Measurements from ENCODE around the gene GFOD1. TPM values are rescaled to one million over a fixed set of nuclear protein-coding genes. Genes with fewer than 3 reads are reported as not detected.

GFOD1 gene
- total RNA-seq, 1 donor from 2014 or later = 0.81 TPM

DNA sequence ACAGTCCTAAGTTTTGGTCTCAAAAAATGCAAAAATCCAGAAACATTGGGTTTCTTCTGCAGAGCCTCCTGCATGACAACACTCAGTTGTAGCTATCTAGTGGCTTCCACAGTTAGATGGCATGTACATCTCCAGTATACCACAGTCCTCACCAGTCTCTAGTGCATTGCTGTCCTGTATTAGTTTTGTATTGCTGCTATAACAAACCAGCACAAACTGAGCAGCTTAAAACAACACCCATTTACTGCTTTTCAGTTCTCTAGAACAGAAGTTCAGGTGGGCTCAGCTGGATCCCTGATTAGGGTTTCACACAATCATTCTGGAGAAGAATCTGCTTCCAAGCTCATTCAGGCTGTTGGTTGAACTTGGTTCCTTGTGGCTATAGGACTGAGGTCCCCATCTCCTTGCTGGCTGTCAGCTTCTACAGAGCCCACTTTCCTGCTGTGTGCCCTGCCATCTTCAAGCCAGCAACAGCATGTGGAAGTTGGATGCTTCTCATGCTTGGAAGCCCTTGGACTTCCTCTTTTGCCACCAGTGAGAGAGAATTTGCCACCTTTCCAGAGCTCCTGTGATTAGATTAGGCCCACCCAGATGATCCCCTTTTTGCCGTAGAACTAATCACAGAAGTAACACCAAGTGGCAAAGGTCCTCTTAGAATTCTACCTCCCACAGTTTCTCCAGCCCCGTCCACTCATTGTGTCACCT lies 110.2 kb downstream of the GFOD1 start:
- H3K4me3 Mint-ChIP-seq (ENCODE audit: low read depth) = no peak overlapping the region
- peaks cover 23% of the 10 kb centered on the region for H3K4me1 Mint-ChIP-seq (ENCODE audit: low read depth)
- no peaks in the 10 kb centered on the region for H3K36me3 Mint-ChIP-seq (ENCODE audit: insufficient read depth)
- no peak overlapping the region for H3K27ac Mint-ChIP-seq
- H3K27me3 Mint-ChIP-seq = peaks cover 10% of the 10 kb centered on the region
- H3K9me3 Mint-ChIP-seq (ENCODE audit: low read depth) = no peaks in the 10 kb centered on the region
- TF ChIP-seq, protein P1, sequence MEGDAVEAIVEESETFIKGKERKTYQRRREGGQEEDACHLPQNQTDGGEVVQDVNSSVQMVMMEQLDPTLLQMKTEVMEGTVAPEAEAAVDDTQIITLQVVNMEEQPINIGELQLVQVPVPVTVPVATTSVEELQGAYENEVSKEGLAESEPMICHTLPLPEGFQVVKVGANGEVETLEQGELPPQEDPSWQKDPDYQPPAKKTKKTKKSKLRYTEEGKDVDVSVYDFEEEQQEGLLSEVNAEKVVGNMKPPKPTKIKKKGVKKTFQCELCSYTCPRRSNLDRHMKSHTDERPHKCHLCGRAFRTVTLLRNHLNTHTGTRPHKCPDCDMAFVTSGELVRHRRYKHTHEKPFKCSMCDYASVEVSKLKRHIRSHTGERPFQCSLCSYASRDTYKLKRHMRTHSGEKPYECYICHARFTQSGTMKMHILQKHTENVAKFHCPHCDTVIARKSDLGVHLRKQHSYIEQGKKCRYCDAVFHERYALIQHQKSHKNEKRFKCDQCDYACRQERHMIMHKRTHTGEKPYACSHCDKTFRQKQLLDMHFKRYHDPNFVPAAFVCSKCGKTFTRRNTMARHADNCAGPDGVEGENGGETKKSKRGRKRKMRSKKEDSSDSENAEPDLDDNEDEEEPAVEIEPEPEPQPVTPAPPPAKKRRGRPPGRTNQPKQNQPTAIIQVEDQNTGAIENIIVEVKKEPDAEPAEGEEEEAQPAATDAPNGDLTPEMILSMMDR (IDR thresholded peaks at IDR 0.05; ENCODE audit: unreplicated experiment) = no peak
- DNase-seq (ENCODE audit: low spot score, unreplicated experiment) = no peak

DNA sequence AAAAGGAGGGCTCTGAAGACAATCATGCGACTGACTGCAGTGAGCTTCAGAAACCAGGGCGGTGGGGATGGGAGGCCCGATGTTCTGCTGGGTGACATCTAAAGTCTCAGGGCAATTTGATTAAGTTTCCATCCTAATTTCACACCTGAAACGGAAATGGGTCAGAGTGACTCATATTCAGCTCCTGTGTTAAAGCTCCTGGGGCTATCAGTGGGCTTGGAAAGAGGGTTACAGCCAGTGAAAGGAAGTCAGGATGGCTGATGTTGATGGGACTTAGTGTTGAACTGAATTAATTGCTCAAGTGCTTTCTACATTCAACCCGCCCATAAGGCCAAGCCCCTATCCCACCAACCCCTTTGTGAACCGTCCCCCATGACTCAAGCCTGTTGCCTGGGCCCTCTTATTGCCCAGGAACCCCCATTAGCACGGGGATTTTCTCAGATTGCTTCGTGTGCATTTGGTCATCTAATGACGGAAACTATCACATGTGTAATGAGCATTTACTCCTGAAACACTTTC lies 112.0 kb downstream of the GFOD1 start:
- no peak for DNase-seq (ENCODE audit: low spot score, unreplicated experiment)
- Mint-ChIP-seq H3K27me3 (peaks cover 17% of the 10 kb centered on the region), H3K4me3 (ENCODE audit: low read depth) (no peak overlapping the region), H3K9me3 (ENCODE audit: low read depth) (no peaks in the 10 kb centered on the region), H3K27ac (no peak overlapping the region), H3K4me1 (ENCODE audit: low read depth) (peaks cover 12% of the 10 kb centered on the region), H3K36me3 (ENCODE audit: insufficient read depth) (no peaks in the 10 kb centered on the region)
- TF ChIP-seq, protein P1 (IDR thresholded peaks at IDR 0.05; ENCODE audit: unreplicated experiment) = no peak

DNA sequence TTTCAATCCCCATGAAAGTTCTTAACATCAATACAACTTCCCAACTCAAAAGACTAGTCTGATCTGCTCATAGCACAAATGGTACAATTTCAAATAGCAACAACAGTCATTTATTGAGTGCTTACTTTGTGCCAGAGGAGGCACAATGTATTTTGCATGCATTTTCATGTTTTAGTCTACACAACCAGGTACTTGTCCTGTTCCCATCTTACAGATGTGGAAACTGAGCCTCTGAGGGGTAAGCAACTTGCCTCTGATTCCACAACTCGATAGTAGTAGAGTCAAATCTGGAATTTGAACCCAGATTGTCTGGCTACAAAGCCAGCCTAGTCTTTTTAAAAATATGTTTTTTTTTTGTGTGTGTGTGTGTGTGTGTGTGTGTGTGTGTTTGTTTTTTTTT lies 113.5 kb downstream of the GFOD1 start:
- H3K4me1 Mint-ChIP-seq (ENCODE audit: low read depth) = peaks cover under 1% of the 10 kb centered on the region
- no peak for DNase-seq (ENCODE audit: low spot score, unreplicated experiment)
- peaks cover 20% of the 10 kb centered on the region for H3K27me3 Mint-ChIP-seq
- TF ChIP-seq, protein P1 (IDR thresholded peaks at IDR 0.05; ENCODE audit: unreplicated experiment) = no peak
- no peak overlapping the region for H3K27ac Mint-ChIP-seq
- H3K4me3 Mint-ChIP-seq (ENCODE audit: low read depth) = no peak overlapping the region
- no peaks in the 10 kb centered on the region for H3K9me3 Mint-ChIP-seq (ENCODE audit: low read depth)
- no peaks in the 10 kb centered on the region for H3K36me3 Mint-ChIP-seq (ENCODE audit: insufficient read depth)

DNA sequence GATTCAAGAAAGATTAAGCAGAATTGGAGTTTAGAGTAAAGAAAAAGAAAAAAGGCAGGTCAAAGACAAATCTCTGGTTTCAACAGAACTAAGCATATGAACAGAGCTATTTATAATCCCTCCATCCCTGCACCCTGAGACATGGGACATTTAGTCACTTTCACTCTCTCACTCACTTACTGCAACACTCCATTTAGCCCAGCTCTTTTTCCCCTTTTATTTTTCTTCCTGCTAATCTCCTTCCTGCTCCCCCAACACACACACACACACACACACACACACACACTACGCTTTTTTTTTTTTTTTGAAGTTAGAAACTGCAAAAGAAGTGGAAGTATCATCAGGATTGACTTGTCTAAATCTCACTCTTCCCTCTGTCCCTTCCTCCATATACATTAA lies 113.9 kb downstream of the GFOD1 start:
- Mint-ChIP-seq H3K36me3 (ENCODE audit: insufficient read depth) (no peaks in the 10 kb centered on the region), H3K4me1 (ENCODE audit: low read depth) (peaks cover 1% of the 10 kb centered on the region), H3K27me3 (peaks cover 20% of the 10 kb centered on the region), H3K27ac (no peak overlapping the region), H3K9me3 (ENCODE audit: low read depth) (no peaks in the 10 kb centered on the region), H3K4me3 (ENCODE audit: low read depth) (no peak overlapping the region)
- TF ChIP-seq, protein P1 (IDR thresholded peaks at IDR 0.05; ENCODE audit: unreplicated experiment) = no peak
- no peak for DNase-seq (ENCODE audit: low spot score, unreplicated experiment)

DNA sequence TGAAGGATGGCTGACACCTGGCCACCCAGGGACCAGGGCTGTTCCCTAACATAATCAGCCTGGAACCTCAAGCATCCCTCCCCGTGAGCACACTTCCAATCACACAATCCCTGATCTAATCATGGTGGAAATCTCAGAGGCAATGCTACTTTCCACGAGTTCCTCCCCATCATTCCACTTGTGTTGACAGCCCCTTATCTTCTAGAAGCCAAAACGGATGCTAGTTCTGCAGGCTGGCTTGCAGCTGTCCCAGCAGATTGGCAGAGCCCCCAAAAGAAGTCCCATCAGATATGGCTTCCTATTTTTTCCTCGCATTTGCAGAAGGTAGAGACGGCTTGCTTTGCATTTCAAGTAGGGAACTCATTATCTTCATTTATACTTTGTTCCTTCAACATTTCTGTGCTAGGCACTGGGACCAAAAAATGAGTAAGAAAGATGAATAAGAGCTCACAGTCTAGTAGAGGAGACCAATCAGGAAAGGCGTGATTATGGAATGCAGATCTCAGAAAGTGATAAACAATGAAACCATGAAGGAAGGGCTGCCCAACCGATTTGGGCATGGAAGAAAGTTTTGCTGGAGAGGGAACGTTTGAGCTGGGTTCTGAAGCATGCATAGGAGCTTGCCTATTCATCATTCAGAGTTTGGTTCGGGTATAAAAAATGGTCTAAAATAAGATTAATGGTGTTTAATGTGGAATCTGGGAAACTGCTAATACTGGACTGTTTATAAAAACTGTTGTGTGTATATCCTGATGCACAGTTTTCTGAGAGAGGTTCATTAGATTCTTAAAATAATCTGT lies 114.5 kb downstream of the GFOD1 start:
- Mint-ChIP-seq H3K27ac (no peak overlapping the region), H3K36me3 (ENCODE audit: insufficient read depth) (no peaks in the 10 kb centered on the region), H3K4me1 (ENCODE audit: low read depth) (peaks cover 5% of the 10 kb centered on the region), H3K27me3 (peaks cover 20% of the 10 kb centered on the region), H3K4me3 (ENCODE audit: low read depth) (no peak overlapping the region), H3K9me3 (ENCODE audit: low read depth) (no peaks in the 10 kb centered on the region)
- TF ChIP-seq, protein P1 (IDR thresholded peaks at IDR 0.05; ENCODE audit: unreplicated experiment) = no peak
- no peak for DNase-seq (ENCODE audit: low spot score, unreplicated experiment)

All from progenitor cell of endocrine pancreas (in vitro differentiated cells).